Measurements from ENCODE around the gene COL27A1.

- TF ChIP-seq CTCF (IDR thresholded peaks at IDR 0.05) (no peak), POLR2AphosphoS5 (IDR thresholded peaks at IDR 0.05) (no peak), EP300 (IDR thresholded peaks at IDR 0.05) (no peak), POLR2A (IDR thresholded peaks at IDR 0.05) (no peak)
These were observed 204.5 kb downstream of the COL27A1 start for GRCh38 chr9:114359801-114360200.
